ENCODE results near the gene CBX4.
"Not testable (repeated sequence)": the region's sequence is repeated elsewhere in the genome, so short reads cannot be mapped to it uniquely, and the experiment has no call there.

The CBX4 gene

DNA sequence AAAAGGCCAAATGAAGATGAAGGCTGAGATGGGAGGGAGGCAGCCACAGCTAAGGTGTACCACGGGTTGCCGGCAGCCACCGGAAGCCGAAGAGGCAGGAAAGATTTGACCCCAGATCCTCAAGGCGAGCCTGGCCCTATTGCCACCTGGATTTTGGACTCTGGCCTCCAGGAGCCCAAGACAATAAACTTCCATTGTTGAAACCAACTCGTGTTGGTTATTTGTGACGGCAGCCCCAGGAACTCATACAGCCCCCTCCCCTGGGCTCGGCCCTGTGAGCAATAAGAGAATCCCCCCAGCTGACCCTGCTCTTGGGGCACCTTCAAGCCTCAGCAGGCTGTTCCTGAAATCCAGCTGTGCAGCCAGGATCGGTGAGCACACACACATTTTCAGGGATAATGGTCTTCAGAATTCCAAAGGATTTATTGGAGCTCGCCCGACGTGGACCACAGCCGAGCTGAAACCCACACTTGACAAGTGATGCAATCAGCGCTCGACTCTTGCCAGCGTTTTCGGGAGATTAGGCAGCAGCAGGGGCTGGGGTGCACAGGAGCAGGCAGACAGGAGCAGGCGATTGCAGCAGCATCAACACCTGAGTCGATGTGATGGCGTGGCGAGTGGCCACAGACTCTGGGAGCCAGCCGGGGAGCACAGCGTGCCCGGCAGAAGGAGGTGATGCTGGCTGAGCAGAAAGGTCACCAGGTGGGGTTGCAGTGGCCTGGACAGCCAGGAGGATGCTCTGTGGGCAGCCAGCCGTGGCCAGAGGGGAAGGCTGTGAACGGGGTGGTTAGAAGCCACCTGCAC lies 22.4 kb upstream of the CBX4 start:
- Histone ChIP-seq H4K20me1 (no peaks in the 10 kb centered on the region), H3K36me3 (no peaks in the 10 kb centered on the region), H3K9ac (no peak overlapping the region), H3K4me1 (peaks cover 28% of the 10 kb centered on the region), H3K27me3 (no peaks in the 10 kb centered on the region), H3K9me3 (no peaks in the 10 kb centered on the region), H3K4me2 (peak overlapping the region; percentile 80), H3K27ac (no peak overlapping the region), H3K4me3 (no peak overlapping the region)
- TF ChIP-seq Cebpa-rat (IDR thresholded peaks at IDR 0.05), result no peak

DNA sequence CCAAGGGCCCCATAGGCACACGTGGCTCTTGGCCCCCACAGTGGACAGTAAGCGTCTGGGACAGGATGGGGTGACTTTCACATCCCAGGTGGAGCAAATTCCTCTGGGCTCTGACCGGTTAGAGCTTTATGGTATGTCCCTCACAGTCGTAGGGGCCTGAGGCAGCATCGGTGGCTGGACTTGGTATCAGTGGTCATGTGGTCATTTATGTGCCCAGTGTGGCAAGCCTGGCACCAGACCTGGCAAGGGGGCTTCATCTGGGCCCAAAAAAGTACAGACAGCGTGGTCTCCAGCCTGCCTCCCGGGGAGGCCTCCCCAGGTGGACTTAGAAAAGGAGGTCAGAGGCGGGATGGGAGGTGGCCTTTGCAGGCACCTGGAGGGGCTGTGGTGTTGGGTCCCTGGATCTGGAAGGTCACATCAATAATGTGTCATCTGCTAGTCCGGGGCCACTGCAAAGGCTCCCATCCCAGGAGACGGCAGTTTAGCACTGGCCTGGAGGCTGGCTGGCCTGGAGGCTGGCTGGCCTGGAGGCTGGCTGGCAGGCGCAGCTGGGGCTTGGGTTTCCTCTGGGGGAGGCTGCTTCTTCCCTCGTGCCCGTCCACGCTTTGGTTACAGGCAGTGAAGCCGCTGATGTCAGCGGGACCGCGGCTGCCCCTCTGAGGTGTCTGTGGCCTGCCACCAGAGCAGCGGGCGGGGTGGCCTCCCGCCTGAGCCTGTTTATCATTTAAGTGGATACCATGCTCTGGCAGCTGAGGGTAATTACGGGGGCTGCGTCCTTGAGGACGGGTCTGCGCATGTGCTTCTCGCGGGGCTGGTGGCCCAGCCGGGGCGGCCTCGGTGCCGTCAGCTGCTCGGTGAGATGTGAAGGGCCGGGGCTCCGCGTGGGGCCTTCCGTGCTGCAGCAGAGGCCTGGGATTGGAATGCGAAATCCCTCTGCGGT lies 20.7 kb upstream of the CBX4 start:
- Histone ChIP-seq H3K4me2 (peak overlapping the region; percentile 9; the same call in 1 of the 2 replicates), H3K9me3 (no peaks in the 10 kb centered on the region), H3K27ac (no peak overlapping the region), H3K36me3 (no peaks in the 10 kb centered on the region), H3K4me3 (no peak overlapping the region), H3K4me1 (peaks cover 28% of the 10 kb centered on the region), H3K27me3 (no peaks in the 10 kb centered on the region), H4K20me1 (no peaks in the 10 kb centered on the region), H3K9ac (no peak overlapping the region)
- TF ChIP-seq Cebpa-rat (IDR thresholded peaks at IDR 0.05), result no peak

DNA sequence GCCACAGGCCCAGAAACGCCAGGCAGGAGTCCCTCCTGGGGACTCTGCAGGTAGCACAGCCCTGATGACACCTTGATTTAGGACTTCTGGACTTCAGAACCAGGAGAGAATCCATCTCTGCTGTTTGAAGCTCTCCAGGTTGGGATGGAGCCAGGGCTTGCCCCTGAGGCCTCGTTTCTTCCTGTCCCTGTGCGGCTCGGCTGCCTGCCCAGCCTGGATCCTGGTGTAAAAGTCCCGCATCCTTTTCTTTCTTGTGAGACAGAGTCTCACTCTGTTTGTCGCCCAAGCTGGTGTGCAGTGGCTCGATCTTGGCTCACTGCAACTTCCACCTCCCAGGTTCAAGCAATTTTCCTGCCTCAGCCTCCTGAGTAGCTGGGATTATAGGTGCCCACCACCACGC lies 17.9 kb upstream of the CBX4 start:
- no peaks in the 10 kb centered on the region for H3K9me3 ChIP-seq

DNA sequence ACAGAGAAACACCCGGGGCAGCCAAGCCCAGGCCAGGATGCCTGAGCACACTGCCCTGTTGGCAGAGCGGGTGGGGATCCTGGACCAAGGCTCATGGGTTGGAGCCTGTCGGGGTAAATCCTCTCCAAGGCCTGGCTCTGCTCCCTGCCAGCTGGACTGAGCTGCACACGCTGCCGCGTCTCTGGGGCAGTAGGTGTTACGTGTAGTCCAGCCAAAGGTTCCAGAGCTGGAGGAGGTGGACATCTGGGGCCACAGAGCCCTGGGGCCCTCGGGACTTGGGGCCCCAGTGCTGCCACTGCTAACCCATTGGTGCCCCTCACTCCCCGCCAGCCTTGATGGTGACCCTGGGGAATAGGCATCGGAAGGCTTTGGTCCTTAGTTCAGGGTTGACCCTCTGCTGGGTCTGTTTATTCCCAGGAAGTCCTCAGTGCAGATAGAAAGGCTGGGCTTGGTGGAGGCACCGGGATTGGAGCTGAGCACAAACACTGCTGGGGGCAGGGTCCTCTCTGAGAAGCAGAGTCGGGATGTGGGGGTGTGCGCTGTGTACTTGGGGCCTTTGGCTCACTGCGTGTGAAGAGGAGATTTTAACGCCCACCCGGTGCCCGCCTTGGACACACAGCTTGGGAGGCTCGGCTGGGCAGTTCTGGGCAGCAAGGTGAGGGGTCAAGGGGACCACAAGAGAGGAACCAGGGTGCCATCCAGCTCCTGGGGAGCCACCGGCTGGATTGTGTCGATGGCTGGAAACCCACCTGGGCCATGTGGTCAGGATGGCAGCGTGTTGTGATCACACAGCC lies 16.3 kb upstream of the CBX4 start:
- H3K4me1 ChIP-seq, result peaks cover 23% of the 10 kb centered on the region
- H3K4me2 ChIP-seq, result no peak overlapping the region
- H4K20me1 ChIP-seq, result no peaks in the 10 kb centered on the region
- no peak for TF ChIP-seq Cebpa-rat (IDR thresholded peaks at IDR 0.05)
- no peaks in the 10 kb centered on the region for H3K36me3 ChIP-seq
- no peak overlapping the region for H3K4me3 ChIP-seq
- no peak overlapping the region for H3K27ac ChIP-seq
- no peak overlapping the region for H3K9ac ChIP-seq
- no peaks in the 10 kb centered on the region for H3K27me3 ChIP-seq
- H3K9me3 ChIP-seq, result no peaks in the 10 kb centered on the region

More for the DNA sequence above, 17.9 kb upstream of the CBX4 start:
- Histone ChIP-seq H3K4me2 (no peak overlapping the region), H3K4me1 (peaks cover 31% of the 10 kb centered on the region), H3K4me3 (no peak overlapping the region), H3K36me3 (no peaks in the 10 kb centered on the region), H4K20me1 (no peaks in the 10 kb centered on the region), H3K27me3 (no peaks in the 10 kb centered on the region), H3K9ac (no peak overlapping the region), H3K27ac (no peak overlapping the region)
- TF ChIP-seq Cebpa-rat (IDR thresholded peaks at IDR 0.05), result no peak

DNA sequence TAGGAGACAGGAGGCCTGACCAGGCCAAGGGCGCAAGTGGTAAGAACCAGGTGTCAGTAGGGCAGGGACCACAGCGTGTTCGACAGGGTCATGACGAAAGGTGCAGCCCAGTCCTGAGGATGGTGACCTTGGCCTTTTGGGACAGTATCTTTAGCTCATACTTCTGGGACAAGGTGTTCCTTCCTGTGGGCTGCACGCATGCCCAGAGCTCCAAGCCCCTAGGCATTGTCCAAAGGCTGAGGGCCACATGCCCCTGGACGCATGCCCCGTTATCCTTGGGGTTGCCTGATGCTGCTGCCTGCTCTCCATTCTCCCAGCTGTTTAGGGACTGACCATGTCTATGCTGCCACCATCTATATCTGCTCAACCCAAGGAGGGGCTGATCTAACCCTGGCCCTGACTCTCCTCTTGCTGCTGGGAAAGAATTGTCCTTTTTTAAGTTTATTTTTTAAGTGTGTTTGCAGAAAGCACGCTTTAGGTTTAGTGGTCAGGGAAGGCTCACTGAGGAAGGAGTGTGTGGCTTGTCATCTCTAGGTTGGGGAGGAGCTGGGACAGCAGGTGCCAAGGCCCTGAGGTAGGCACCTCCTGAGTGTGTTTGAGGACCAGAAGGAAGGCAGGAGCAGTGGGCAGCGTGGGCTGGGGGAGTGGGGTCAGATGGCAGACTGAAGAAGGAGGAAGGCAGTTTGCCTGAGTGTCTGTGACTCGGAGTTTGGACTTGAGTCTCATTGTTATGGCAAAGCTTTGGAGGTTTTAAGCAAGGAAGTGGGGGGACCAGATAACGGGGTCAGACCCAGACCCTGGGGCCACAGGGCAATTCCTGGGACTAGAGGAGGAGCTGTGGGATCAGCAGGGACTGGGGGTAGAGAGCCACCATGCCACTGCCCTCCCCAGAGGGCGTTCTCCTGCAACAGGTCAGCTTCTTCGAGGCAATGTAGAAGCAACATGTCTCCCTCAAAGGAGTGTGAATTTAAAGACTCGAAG lies 15.1 kb upstream of the CBX4 start:
- no peak overlapping the region for H3K4me2 ChIP-seq
- peaks cover 13% of the 10 kb centered on the region for H3K4me1 ChIP-seq
- peaks cover 7% of the 10 kb centered on the region; the same call in 1 of the 2 replicates for H3K27me3 ChIP-seq
- no peak for TF ChIP-seq Cebpa-rat (IDR thresholded peaks at IDR 0.05)
- no peak overlapping the region for H3K9ac ChIP-seq
- H3K27ac ChIP-seq, result no peak overlapping the region
- no peaks in the 10 kb centered on the region for H4K20me1 ChIP-seq
- H3K36me3 ChIP-seq, result no peaks in the 10 kb centered on the region
- H3K4me3 ChIP-seq, result no peak overlapping the region
- no peaks in the 10 kb centered on the region for H3K9me3 ChIP-seq

DNA sequence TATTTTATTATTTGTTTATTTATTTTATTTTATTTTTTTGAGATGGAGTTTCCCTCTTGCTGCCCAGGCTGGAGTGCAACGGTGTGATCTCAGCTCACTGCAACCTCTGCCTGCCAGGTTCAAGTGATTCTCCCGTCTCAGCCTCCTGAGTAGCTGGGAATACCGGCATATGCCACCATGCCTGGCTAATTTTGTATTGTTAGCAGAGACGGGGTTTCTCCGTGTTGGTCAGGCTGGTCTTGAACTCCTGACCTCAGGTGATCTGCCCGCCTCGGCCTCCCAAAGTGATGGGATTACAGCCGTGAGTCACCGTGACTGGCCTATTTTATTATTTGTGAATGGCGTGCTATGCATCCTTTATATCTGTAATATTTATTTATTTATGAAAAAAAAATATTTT lies 13.9 kb upstream of the CBX4 start:
- H3K9me3 ChIP-seq, H3K36me3 ChIP-seq, H3K27ac ChIP-seq, H4K20me1 ChIP-seq: not testable (repeated sequence)
- Histone ChIP-seq H3K27me3 (peaks cover 19% of the 10 kb centered on the region), H3K4me2 (peak overlapping the region; percentile 79), H3K4me1 (peaks cover 13% of the 10 kb centered on the region), H3K4me3 (peak overlapping the region; percentile 48; the same call in 1 of the 2 replicates), H3K9ac (0 out of 2 replicates have a peak overlapping the region, but pooled peaks have one; percentile 24)

DNA sequence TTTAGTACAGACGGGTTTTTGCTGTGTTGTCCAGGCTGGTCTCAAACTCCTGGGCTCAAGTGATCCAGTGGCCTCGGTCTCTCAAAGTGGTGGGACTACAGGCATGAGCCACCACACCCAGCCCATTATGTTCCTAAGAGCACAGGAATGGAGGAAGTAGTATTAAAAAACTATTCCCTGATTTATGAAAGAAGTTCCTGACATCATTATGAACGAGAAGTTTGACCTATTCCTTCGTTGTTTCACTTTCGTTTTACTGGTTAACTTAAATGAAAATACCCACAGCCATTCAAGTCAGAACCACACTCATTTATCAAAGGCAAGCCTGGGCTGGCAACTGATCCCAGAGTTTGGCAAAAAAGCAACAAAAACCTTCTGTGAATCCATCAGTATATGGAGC lies 13.5 kb upstream of the CBX4 start:
- Histone ChIP-seq H3K4me3 (peak overlapping the region; percentile 48), H3K27me3 (peaks cover 23% of the 10 kb centered on the region), H3K27ac (0 out of 2 replicates have a peak overlapping the region, but pooled peaks have one; percentile 14), H3K9me3 (no peaks in the 10 kb centered on the region), H3K9ac (peak overlapping the region; percentile 24; the same call in 1 of the 2 replicates), H3K4me2 (peak overlapping the region; percentile 79), H3K36me3 (no peaks in the 10 kb centered on the region), H4K20me1 (no peaks in the 10 kb centered on the region), H3K4me1 (peaks cover 13% of the 10 kb centered on the region)
- no peak for TF ChIP-seq Cebpa-rat (IDR thresholded peaks at IDR 0.05)

DNA sequence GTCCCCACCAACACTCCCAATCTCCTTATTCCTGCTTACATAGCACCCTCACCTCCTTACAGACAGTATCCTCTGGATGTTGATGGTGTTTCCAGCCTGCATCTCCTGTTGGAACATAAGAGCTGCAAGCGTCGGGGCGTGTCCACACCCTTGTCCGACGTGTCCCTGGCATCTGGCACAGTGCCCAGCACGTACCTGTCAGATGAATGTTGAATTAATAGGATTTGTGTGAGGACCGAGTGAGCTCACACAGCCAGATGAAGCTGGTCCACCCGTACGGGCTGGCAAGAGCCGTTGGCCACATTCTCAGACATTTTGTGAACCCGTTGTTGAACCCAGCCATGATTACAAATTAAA lies 12.2 kb upstream of the CBX4 start:
- H3K9ac ChIP-seq, result no peak overlapping the region
- no peaks in the 10 kb centered on the region for H4K20me1 ChIP-seq
- no peaks in the 10 kb centered on the region for H3K36me3 ChIP-seq
- H3K4me2 ChIP-seq, result no peak overlapping the region
- peaks cover 36% of the 10 kb centered on the region for H3K27me3 ChIP-seq
- no peak overlapping the region for H3K27ac ChIP-seq
- no peak overlapping the region for H3K4me3 ChIP-seq
- peaks cover 13% of the 10 kb centered on the region for H3K4me1 ChIP-seq
- no peak for TF ChIP-seq Cebpa-rat (IDR thresholded peaks at IDR 0.05)
- H3K9me3 ChIP-seq, result no peaks in the 10 kb centered on the region

Data from BLaER1 (cell line).